Mesendoderm (in vitro differentiated cells): ENCODE data around the gene SDF4.
A peak's percentile ranks its signal among the peaks of the same experiment; 100 is the strongest.

ENCODE experiments used
- DNase-seq: peaks from one replicate; pipeline ENCODE4 v3.0.0; 2013
- H2AK5ac ChIP-seq: 2 replicates; pipeline ENCODE4 v1.6.1; 2013; ENCODE audit warnings: low read length, inconsistent platforms
- H2BK120ac ChIP-seq: 2 replicates; pipeline ENCODE4 v1.6.1; 2013; ENCODE audit warnings: low read depth, mild to moderate bottlenecking, low read length, moderate library complexity, mixed read lengths
- H2BK15ac ChIP-seq: replicated peaks from 2 replicates; pipeline ENCODE4 v1.6.1; 2013; ENCODE audit warnings: low read depth, mild to moderate bottlenecking, moderate library complexity
- H2BK5ac ChIP-seq: 2 replicates; pipeline ENCODE4 v1.6.1; 2013; ENCODE audit warnings: low read length, inconsistent platforms
- H3K18ac ChIP-seq: 2 replicates; pipeline ENCODE4 v1.6.1; 2013; ENCODE audit warnings: mild to moderate bottlenecking, low read length, mixed read lengths
- H3K23ac ChIP-seq: one replicate; pipeline ENCODE4 v1.6.1; 2013; ENCODE audit warnings: low read length
- H3K27ac ChIP-seq: 2 replicates; pipeline ENCODE4 v1.5.1; 2013; ENCODE audit warnings: low read depth, mild to moderate bottlenecking, inconsistent platforms, low read length, moderate library complexity
- H3K27me3 ChIP-seq: 2 replicates; pipeline ENCODE4 v1.6.1; 2013; ENCODE audit warnings: low read length, control low read depth, mild to moderate bottlenecking, inconsistent platforms; ENCODE audit not compliant: insufficient read depth, poor library complexity
- H3K36me3 ChIP-seq: 2 replicates; pipeline ENCODE4 v1.6.1; 2013; ENCODE audit warnings: low read length, inconsistent platforms; ENCODE audit not compliant: control insufficient read depth, insufficient read depth
- H3K4ac ChIP-seq: one replicate; pipeline ENCODE4 v1.6.1; 2013; ENCODE audit warnings: low read depth, mild to moderate bottlenecking, low read length, moderate library complexity
- H3K4me1 ChIP-seq: 2 replicates; pipeline ENCODE4 v1.6.1; 2013; ENCODE audit warnings: low read depth, low read length, inconsistent platforms; ENCODE audit not compliant: control insufficient read depth
- H3K4me2 ChIP-seq: 2 replicates; pipeline ENCODE4 v1.6.1; 2013; ENCODE audit warnings: low read length
- H3K4me3 ChIP-seq: 2 replicates; pipeline ENCODE4 v1.5.1; 2013; ENCODE audit warnings: mild to moderate bottlenecking, low read length
- H3K56ac ChIP-seq: one replicate; pipeline ENCODE4 v1.6.1; 2013; ENCODE audit warnings: low read length
- H3K79me1 ChIP-seq: 2 replicates; pipeline ENCODE4 v1.6.1; 2013; ENCODE audit warnings: low read length, inconsistent platforms
- H3K79me2 ChIP-seq: 2 replicates; pipeline ENCODE4 v1.6.1; 2013; ENCODE audit warnings: mild to moderate bottlenecking, low read length; ENCODE audit not compliant: control insufficient read depth, insufficient read depth
- H3K9ac ChIP-seq: 2 replicates; pipeline ENCODE4 v1.6.1; 2013; ENCODE audit warnings: low read length, inconsistent platforms
- H4K5ac ChIP-seq: one replicate; pipeline ENCODE4 v1.6.1; 2013; ENCODE audit warnings: low read length
- H4K8ac ChIP-seq: one replicate; pipeline ENCODE4 v1.6.1; 2013; ENCODE audit warnings: low read depth, mild to moderate bottlenecking, control low read depth, low read length, moderate library complexity
- WGBS: extraction: QIAGEN DNeasy Blood & Tissue Kit; methylation state at CpG from one replicate; pipeline ENCODE4 v1.1.7; 2013; ENCODE audit warnings: low lambda C conversion rate, missing lambda C conversion rate; ENCODE audit not compliant: insufficient coverage; ENCODE audit errors: extremely low coverage; 5-methylcytosine and 5-hydroxymethylcytosine counted together

SDF4 gene

DNA sequence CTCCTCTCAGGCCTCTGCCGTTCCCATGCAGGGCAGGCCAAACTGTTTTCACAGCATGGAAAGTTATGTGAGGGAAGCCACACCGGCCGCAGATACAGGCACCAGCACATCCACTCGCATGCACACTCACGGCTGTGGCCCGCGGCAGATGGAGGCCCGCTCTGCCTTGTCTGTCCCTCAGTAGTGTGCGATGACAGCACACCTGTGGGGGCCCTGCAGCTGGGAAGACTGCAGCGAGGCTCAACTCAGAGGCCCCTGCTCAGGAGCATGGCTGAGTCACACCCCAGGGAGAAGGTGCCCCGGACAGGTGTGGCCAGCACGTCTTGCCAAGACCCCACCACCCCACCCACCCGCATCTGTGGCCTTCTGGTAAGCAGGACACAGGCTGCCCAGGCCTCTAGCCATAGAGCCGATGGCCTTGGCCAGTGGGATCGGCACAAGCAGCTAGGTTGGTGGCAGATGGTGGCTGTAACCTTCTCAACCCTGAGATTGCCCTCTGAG lies 43.2 kb upstream of the SDF4 start:
- Histone ChIP-seq H3K4ac (no peak overlapping the region), H3K9ac (no peak overlapping the region), H3K27ac (no peak overlapping the region), H3K4me3 (no peak overlapping the region), H2BK15ac (no peak overlapping the region), H3K18ac (no peak overlapping the region), H3K4me1 (peaks cover 5% of the 10 kb centered on the region), H3K4me2 (no peak overlapping the region), H3K27me3 (no peaks in the 10 kb centered on the region), H3K79me2 (peaks cover 33% of the 10 kb centered on the region), H3K36me3 (no peaks in the 10 kb centered on the region), H2BK5ac (no peak overlapping the region), H4K5ac (no peak overlapping the region), H2AK5ac (no peak overlapping the region), H4K8ac (no peak overlapping the region), H3K56ac (peak overlapping the region; percentile 89), H2BK120ac (no peak overlapping the region), H3K79me1 (peaks cover 22% of the 10 kb centered on the region), H3K23ac (no peak overlapping the region)
- WGBS, result no CpG with 5 or more reads among the region's 15 CpGs
- no peak for DNase-seq

GRCh38 chr1:1274299-1274930 lies 42.6 kb upstream of the SDF4 start:
- no peak for DNase-seq
- H2BK15ac ChIP-seq, result no peak overlapping the region
- no peak overlapping the region for H2AK5ac ChIP-seq
- H3K27me3 ChIP-seq, result no peaks in the 10 kb centered on the region
- H4K5ac ChIP-seq, result no peak overlapping the region
- peak overlapping the region; percentile 89 for H3K56ac ChIP-seq
- peaks cover 37% of the 10 kb centered on the region for H3K79me2 ChIP-seq
- peaks cover 1% of the 10 kb centered on the region for H3K36me3 ChIP-seq
- H4K8ac ChIP-seq, result peak overlapping the region; percentile 60
- no peak overlapping the region for H3K27ac ChIP-seq
- H3K79me1 ChIP-seq, result peaks cover 26% of the 10 kb centered on the region
- H2BK5ac ChIP-seq, result no peak overlapping the region
- WGBS, result no CpG with 5 or more reads among the region's 31 CpGs
- no peak overlapping the region for H3K4ac ChIP-seq
- H3K4me1 ChIP-seq, result peaks cover 5% of the 10 kb centered on the region
- peak overlapping the region; percentile 71 for H3K4me2 ChIP-seq
- no peak overlapping the region for H3K23ac ChIP-seq
- H2BK120ac ChIP-seq, result no peak overlapping the region
- H3K18ac ChIP-seq, result peak overlapping the region; percentile 51
- H3K9ac ChIP-seq, result peak overlapping the region; percentile 73
- H3K4me3 ChIP-seq, result peak overlapping the region; percentile 6

DNA sequence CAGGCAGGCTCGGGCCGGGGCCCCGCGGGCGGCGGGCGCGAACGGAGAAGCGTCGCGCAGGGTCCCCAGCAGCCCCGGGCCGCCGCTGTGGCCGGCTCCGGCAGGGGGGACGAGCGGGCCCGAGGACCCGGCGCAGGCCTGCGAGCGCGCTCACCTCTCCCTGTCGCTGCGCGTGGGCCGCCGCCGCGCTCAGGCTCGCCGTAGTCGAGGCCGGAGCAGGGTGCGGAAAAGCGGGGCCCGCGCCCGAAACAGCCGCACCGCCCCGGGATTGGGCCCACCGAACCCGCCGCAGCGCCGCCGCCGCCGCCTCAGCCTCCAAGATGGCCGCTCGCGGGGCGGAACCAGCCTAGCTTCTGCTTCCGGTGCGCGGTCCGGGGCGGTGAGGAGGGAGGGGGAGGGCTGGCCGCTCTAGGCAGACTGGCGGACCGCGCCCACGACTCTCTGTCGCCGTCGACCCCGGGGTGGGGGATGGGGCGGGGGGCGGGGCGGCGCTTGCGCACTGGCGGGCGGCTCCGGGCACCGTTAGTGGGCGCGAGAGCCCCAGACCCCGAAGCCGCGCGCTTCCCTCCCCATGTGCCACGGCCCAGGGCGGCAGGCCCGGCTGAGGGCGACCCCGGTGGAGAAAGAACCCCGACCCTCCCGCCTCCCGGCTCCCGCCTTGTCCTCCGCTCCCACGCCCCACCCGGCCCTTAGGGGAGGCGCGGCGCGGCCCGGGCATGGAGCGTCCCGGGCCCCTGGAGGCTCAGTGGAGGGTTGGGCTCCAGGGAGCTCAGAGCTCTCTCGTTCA lies 41.9 kb upstream of the SDF4 start, which contains the start of gene UBE2J2:
UBE2J2 (minus strand) TSS at position 343 of the 787 bp plus-strand sequence. CDS start 5,862 bp downstream, outside the sequence.
- no CpG with 5 or more reads among the region's 105 CpGs for WGBS
- Histone ChIP-seq H2BK120ac (no peak within 1 kb of the TSS), H4K8ac (peak within 1 kb of the TSS; percentile 81), H3K4me3 (peak within 1 kb of the TSS; percentile 95), H3K27ac (no peak within 1 kb of the TSS), H3K79me1 (peaks cover 26% of the 10 kb centered on the region), H3K36me3 (peaks cover 1% of the 10 kb centered on the region), H3K4ac (peak within 1 kb of the TSS; percentile 74), H3K4me1 (peaks cover 5% of the 10 kb centered on the region), H2BK5ac (no peak within 1 kb of the TSS), H3K56ac (peak within 1 kb of the TSS; percentile 98), H3K79me2 (peaks cover 37% of the 10 kb centered on the region), H3K4me2 (peak within 1 kb of the TSS; percentile 84), H3K18ac (peak within 1 kb of the TSS; percentile 75), H3K23ac (no peak within 1 kb of the TSS), H3K9ac (peak within 1 kb of the TSS; percentile 96), H3K27me3 (no peaks in the 10 kb centered on the region), H2BK15ac (no peak within 1 kb of the TSS), H2AK5ac (peak within 1 kb of the TSS; percentile 38), H4K5ac (no peak within 1 kb of the TSS)
- DNase-seq, result peak; percentile 93

GRCh38 chr1:1273209-1273511 lies 41.4 kb upstream of the SDF4 start:
- Histone ChIP-seq H3K9ac (peak overlapping the region; percentile 96), H3K4me3 (peak overlapping the region; percentile 95), H2AK5ac (no peak overlapping the region), H3K4me1 (peaks cover 5% of the 10 kb centered on the region), H4K8ac (no peak overlapping the region), H3K79me2 (peaks cover 40% of the 10 kb centered on the region), H2BK5ac (no peak overlapping the region), H3K27ac (no peak overlapping the region), H3K79me1 (peaks cover 28% of the 10 kb centered on the region), H3K23ac (no peak overlapping the region), H3K4me2 (peak overlapping the region; percentile 84), H2BK15ac (no peak overlapping the region), H2BK120ac (no peak overlapping the region), H3K18ac (peak overlapping the region; percentile 75), H3K56ac (peak overlapping the region; percentile 98), H4K5ac (no peak overlapping the region), H3K4ac (peak overlapping the region; percentile 74), H3K27me3 (no peaks in the 10 kb centered on the region), H3K36me3 (peaks cover 1% of the 10 kb centered on the region)
- no CpG with 5 or more reads among the region's 31 CpGs for WGBS
- no peak for DNase-seq

GRCh38 chr1:1272341-1273208 lies 40.8 kb upstream of the SDF4 start:
- H3K4ac ChIP-seq, result no peak overlapping the region
- H3K4me3 ChIP-seq, result peak overlapping the region; percentile 95
- no peak overlapping the region for H3K27ac ChIP-seq
- H3K79me1 ChIP-seq, result peaks cover 31% of the 10 kb centered on the region
- H3K36me3 ChIP-seq, result peaks cover 1% of the 10 kb centered on the region
- no peaks in the 10 kb centered on the region for H3K27me3 ChIP-seq
- peak overlapping the region; percentile 38 for H2AK5ac ChIP-seq
- H3K4me1 ChIP-seq, result peaks cover 5% of the 10 kb centered on the region
- peak overlapping the region; percentile 84 for H3K4me2 ChIP-seq
- no peak overlapping the region for H2BK5ac ChIP-seq
- peak overlapping the region; percentile 96 for H3K9ac ChIP-seq
- no peak overlapping the region for H4K5ac ChIP-seq
- H2BK15ac ChIP-seq, result no peak overlapping the region
- peak overlapping the region; percentile 94 for H3K23ac ChIP-seq
- no CpG with 5 or more reads among the region's 43 CpGs for WGBS
- H4K8ac ChIP-seq, result no peak overlapping the region
- DNase-seq, result no peak
- H3K56ac ChIP-seq, result peak overlapping the region; percentile 98
- peaks cover 41% of the 10 kb centered on the region for H3K79me2 ChIP-seq
- H3K18ac ChIP-seq, result no peak overlapping the region
- H2BK120ac ChIP-seq, result no peak overlapping the region
